ENCODE measurements around the gene DPP7. TPM values are rescaled to one million over a fixed set of nuclear protein-coding genes. Genes with fewer than 3 reads are reported as not detected.

DPP7 gene
- total and polyA plus RNA-seq, 2 of the 8 experiments (the other 6 are each of a cell fraction or from before 2014, with no cell fraction given) = 21.2 to 26.8 TPM

- TF ChIP-seq FOSL1 (IDR thresholded peaks at IDR 0.05; ENCODE audit: insufficient read depth, low read depth, low read length) (no peak), CREB1 (IDR thresholded peaks at IDR 0.05) (0 out of 2 replicates have a peak, but pooled peaks have one; percentile 19), CBX8 (IDR thresholded peaks at IDR 0.05; ENCODE audit: borderline replicate concordance, low read depth, low read length) (no peak), HDAC2 (IDR thresholded peaks at IDR 0.05; ENCODE audit: borderline replicate concordance in 1 of 2, low read depth in 2 of 2, low read length in 2 of 2) (no peak), CHD1 (IDR thresholded peaks at IDR 0.05; ENCODE audit: low read depth, low read length) (no peak), ASH2L (IDR thresholded peaks at IDR 0.05; ENCODE audit: low read length) (no peak), MAX (IDR thresholded peaks at IDR 0.05) (peak; percentile 93), RBBP5 (IDR thresholded peaks at IDR 0.05; ENCODE audit: borderline replicate concordance, low read depth, low read length) (no peak), RNF2 (IDR thresholded peaks at IDR 0.05; ENCODE audit: borderline replicate concordance, low read depth, low read length, missing control alignments, poor library complexity, severe bottlenecking) (peak; percentile 19), EZH2 (IDR thresholded peaks at IDR 0.05; ENCODE audit: low read depth, low read length, severe bottlenecking) (peak; percentile 62), TAF7 (optimal IDR thresholded peaks at IDR 0.05; ENCODE audit: borderline replicate concordance, low read depth, low read length) (no peak), BRCA1 (IDR thresholded peaks at IDR 0.05; ENCODE audit: low read depth, low read length) (no peak), SP4 (IDR thresholded peaks at IDR 0.05; ENCODE audit: low read length) (no peak), SAP30 (IDR thresholded peaks at IDR 0.05; ENCODE audit: insufficient read depth, insufficient replicate concordance, low read length) (no peak)
Measured at GRCh38 chr9:137139468-137140150, 25.1 kb upstream of the DPP7 start (continued).
